T-helper 2 cell treated with Interferon-gamma antibody and Interleukin-4, amounts not matched to agents 5 μg/mL and 100 μg/mL, for 36 hours (primary cell): Measurements from ENCODE around the gene RARA.

Experiments
- DNase-seq: peaks from one replicate; pipeline ENCODE4 v3.0.0; 2021; ENCODE audit warnings: low spot score
- H3K27ac Mint-ChIP-seq: one replicate; pipeline ENCODE4 v1.8.0; 2021; ENCODE audit warnings: mild to moderate bottlenecking, mixed read lengths
- H3K27me3 Mint-ChIP-seq: one replicate; pipeline ENCODE4 v1.8.0; 2021; ENCODE audit warnings: low read depth, mixed read lengths
- H3K36me3 Mint-ChIP-seq: one replicate; pipeline ENCODE4 v1.8.0; 2021; ENCODE audit warnings: low read depth, mixed read lengths
- H3K4me1 Mint-ChIP-seq: one replicate; pipeline ENCODE4 v1.8.0; 2021; ENCODE audit warnings: low read depth, mixed read lengths
- H3K4me3 Mint-ChIP-seq: one replicate; pipeline ENCODE4 v1.8.0; 2022; ENCODE audit warnings: mild to moderate bottlenecking, moderate library complexity, mixed read lengths
- H3K9me3 Mint-ChIP-seq: one replicate; pipeline ENCODE4 v1.8.0; 2021; ENCODE audit warnings: mixed read lengths

The RARA gene

DNA sequence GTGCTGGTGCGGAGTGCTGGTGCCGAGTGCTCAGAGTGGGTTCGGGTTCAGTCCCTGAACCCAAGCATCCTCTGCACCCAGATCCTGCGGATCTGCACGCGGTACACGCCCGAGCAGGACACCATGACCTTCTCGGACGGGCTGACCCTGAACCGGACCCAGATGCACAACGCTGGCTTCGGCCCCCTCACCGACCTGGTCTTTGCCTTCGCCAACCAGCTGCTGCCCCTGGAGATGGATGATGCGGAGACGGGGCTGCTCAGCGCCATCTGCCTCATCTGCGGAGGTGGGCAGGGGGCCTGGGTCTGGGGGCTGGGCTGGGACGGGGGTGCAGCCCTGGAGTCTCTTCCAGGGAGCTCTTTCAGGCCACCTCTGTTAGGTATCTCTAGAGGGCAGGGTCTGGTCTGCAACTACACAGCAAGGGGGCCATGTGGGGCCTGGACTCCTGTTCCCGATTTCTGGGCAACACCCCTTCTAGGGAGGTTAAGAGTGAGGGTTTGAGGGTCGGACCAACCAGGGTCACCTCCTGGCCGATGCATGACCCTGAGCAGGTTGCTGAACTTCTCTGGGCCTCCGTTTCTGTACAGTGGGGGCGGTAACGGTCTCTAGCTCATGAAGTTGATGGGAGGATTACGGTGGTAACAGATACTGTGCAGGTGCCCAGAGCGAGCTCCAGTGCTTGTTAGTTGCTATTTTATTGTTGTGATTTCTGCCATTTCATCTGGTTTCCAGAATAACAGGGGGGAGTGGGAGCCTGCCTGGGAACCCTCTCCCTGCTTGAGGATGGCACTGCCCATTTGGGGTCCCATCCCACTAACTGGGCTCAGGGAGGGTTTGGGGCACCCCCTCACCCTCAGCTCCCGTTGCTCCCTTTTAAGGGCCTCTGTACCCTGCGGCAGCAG is 45.5 kb downstream of the RARA start:
- DNase-seq: no peak
- Mint-ChIP-seq H3K27ac (no peak overlapping the region), H3K36me3 (peaks cover 36% of the 10 kb centered on the region), H3K9me3 (no peaks in the 10 kb centered on the region), H3K4me3 (no peak overlapping the region), H3K4me1 (peaks cover 9% of the 10 kb centered on the region), H3K27me3 (no peaks in the 10 kb centered on the region)

DNA sequence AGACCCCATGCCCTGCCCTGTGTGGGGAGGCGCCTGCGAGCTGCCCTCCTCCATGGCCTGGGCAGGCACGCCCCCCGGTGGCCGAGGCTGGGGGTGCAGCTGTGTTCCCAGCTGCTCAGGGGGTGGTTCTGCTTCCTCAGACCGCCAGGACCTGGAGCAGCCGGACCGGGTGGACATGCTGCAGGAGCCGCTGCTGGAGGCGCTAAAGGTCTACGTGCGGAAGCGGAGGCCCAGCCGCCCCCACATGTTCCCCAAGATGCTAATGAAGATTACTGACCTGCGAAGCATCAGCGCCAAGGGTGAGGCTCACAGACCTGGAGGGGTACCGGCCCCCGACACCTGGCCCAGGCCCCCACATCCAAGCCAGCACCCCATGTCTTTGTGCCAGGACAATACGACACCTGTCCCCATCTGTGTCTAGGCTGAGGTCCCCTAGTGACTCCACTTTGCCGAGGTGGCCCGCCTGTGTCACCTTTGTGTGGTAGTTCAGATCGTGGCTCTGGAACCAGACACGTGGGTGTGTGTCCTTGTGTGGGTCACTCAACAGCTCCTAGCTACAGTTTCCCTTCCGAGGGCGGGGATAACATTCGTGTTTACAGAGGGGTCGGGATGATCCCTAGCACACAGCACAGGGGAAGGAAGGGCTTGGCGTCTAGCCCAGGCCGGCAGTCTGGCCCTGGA is 46.3 kb downstream of the RARA start:
- no peaks in the 10 kb centered on the region for H3K9me3 Mint-ChIP-seq
- peaks cover 9% of the 10 kb centered on the region for H3K4me1 Mint-ChIP-seq
- no peak overlapping the region for H3K4me3 Mint-ChIP-seq
- peaks cover 30% of the 10 kb centered on the region for H3K36me3 Mint-ChIP-seq
- peak; percentile 51 for DNase-seq
- no peak overlapping the region for H3K27ac Mint-ChIP-seq
- H3K27me3 Mint-ChIP-seq: no peaks in the 10 kb centered on the region

DNA sequence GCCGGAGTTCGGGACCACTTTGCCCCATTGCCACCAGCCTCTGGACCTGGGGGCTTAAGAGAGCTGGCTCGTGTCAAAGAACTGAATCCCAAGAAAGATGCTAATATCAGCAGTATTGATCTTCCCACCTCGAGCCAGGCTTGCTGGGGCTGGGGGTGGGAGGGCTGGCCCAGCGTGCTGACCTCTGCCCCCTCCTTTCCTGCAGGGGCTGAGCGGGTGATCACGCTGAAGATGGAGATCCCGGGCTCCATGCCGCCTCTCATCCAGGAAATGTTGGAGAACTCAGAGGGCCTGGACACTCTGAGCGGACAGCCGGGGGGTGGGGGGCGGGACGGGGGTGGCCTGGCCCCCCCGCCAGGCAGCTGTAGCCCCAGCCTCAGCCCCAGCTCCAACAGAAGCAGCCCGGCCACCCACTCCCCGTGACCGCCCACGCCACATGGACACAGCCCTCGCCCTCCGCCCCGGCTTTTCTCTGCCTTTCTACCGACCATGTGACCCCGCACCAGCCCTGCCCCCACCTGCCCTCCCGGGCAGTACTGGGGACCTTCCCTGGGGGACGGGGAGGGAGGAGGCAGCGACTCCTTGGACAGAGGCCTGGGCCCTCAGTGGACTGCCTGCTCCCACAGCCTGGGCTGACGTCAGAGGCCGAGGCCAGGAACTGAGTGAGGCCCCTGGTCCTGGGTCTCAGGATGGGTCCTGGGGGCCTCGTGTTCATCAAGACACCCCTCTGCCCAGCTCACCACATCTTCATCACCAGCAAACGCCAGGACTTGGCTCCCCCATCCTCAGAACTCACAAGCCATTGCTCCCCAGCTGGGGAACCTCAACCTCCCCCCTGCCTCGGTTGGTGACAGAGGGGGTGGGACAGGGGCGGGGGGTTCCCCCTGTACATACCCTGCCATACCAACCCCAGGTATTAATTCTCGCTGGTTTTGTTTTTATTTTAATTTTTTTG is 47.1 kb downstream of the RARA start:
- DNase-seq: no peak
- no peaks in the 10 kb centered on the region for H3K27me3 Mint-ChIP-seq
- H3K36me3 Mint-ChIP-seq: peaks cover 29% of the 10 kb centered on the region
- no peaks in the 10 kb centered on the region for H3K9me3 Mint-ChIP-seq
- H3K4me1 Mint-ChIP-seq: peaks cover 9% of the 10 kb centered on the region
- no peak overlapping the region for H3K27ac Mint-ChIP-seq
- H3K4me3 Mint-ChIP-seq: no peak overlapping the region

DNA sequence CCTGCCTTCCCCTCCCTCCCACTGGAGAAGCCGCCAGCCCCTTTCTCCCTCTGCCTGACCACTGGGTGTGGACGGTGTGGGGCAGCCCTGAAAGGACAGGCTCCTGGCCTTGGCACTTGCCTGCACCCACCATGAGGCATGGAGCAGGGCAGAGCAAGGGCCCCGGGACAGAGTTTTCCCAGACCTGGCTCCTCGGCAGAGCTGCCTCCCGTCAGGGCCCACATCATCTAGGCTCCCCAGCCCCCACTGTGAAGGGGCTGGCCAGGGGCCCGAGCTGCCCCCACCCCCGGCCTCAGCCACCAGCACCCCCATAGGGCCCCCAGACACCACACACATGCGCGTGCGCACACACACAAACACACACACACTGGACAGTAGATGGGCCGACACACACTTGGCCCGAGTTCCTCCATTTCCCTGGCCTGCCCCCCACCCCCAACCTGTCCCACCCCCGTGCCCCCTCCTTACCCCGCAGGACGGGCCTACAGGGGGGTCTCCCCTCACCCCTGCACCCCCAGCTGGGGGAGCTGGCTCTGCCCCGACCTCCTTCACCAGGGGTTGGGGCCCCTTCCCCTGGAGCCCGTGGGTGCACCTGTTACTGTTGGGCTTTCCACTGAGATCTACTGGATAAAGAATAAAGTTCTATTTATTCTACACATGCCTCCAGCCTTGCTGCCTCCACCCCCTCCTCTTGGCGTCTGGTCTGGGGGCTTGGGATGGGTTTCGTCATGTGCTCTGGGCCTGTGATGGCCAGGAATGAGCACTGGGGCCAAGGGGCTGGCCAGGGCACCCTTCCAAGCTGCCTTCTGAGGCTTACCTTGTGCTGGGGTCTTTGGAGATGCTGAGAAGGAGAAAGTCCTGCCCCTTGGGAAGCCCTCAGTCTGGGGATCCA is 48.3 kb downstream of the RARA start:
- no peak overlapping the region for H3K4me3 Mint-ChIP-seq
- peaks cover 24% of the 10 kb centered on the region for H3K36me3 Mint-ChIP-seq
- H3K27me3 Mint-ChIP-seq: no peaks in the 10 kb centered on the region
- no peaks in the 10 kb centered on the region for H3K9me3 Mint-ChIP-seq
- peaks cover 14% of the 10 kb centered on the region for H3K4me1 Mint-ChIP-seq
- DNase-seq: no peak
- no peak overlapping the region for H3K27ac Mint-ChIP-seq

DNA sequence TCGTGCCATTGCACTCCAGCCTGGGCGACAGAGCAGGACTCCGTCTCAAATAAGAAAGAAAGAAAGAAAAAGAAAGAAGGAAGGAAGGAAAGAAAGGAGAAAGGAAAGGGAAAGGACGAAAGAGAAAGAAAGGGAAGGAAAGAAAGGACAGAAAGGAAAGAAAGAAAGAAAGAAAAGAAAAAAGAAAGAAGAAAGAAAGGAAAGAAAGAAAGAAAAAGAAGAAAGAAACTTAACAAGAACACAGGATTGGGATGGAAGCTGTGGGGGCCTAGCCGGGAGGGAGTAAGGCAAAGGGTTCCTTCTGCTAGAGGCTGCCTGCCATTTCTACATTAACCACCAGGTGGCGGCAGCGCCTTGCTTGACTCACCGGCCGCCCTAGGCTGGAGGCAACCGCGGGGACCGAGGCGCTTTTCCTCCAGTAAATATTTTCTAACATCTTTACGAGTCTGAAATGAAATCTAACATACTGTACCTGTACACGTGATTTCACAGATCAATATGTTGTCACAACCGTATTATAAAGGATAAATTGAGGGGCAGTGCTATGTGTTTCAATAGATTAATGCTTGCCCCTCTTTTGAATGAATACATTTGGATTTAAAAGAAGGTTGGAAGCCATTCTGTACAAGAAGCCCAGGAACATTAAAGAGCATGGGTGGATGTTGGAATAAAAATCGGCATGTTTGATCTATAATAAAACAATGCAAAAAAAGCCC is 49.5 kb downstream of the RARA start:
- Mint-ChIP-seq H3K4me3 (no peak overlapping the region), H3K27ac (peak overlapping the region; percentile 62), H3K4me1 (peaks cover 15% of the 10 kb centered on the region), H3K27me3 (no peaks in the 10 kb centered on the region), H3K36me3 (peaks cover 18% of the 10 kb centered on the region), H3K9me3 (no peaks in the 10 kb centered on the region)
- DNase-seq: peak; percentile 82

DNA sequence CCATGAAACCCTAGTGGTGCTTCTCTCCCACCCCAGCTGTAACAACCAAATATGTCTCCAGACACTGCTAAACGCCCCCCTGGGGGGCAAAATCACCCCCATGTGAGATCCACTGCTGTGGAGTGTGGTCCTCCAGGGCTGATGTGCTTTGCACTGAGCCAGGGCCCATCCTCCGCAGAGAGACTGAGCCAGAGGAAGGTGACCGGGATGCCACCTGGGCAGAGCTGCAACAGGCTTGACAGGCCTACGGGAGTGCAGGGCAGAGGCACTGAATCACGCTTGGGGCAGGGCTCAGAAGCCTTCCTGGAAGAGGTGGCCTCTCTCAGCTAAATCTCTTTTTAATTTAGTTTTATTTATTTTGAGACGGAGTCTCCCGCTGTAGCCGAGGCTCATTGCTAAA is 51.1 kb downstream of the RARA start:
- H3K27ac Mint-ChIP-seq: no peak overlapping the region
- H3K9me3 Mint-ChIP-seq: no peaks in the 10 kb centered on the region
- H3K36me3 Mint-ChIP-seq: peaks cover 7% of the 10 kb centered on the region
- peaks cover 18% of the 10 kb centered on the region for H3K4me1 Mint-ChIP-seq
- DNase-seq: no peak
- H3K4me3 Mint-ChIP-seq: no peak overlapping the region
- H3K27me3 Mint-ChIP-seq: no peaks in the 10 kb centered on the region

DNA sequence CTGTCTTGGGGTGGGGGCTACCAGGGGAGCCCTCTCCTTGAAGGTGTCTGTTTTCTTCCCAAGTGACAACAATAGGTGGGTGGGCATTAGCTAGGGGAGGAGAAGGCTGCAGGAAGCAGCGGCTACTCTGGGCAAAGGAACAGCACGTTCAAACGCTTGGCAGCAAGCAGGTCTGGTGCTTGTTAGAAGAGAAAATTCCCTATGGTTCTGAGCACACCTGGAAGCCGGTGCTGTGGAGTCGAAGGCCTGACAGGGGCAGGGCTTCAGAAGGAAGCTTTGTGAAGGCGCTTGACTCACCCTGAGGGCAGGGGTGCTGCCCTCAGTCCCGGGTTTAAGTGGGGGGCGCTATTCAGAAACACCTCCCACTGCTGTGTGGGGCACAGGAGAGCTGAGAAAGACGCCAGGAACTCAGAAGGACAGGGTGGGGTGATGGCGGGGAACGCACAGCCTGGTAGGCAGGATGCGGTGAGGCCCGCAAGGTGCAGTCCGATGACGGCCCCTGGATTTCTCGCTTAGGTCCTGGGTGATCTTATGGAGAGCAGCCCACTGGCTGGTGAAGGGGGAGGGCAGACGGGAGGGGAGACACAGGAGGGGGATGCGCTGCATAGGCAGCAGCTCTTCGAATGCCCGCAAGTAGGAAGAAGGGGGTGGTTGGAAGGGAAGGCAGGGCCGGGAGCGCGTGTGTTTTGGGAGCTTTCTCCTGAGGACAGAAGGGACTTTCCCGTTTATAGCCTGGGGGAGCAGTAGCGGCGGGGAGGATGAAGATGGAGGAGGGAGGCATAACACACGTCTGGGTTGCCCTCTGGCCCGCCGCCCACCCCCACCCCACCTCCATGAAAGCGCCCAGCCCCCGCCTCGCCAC is 52.3 kb downstream of the RARA start:
- Mint-ChIP-seq H3K9me3 (no peaks in the 10 kb centered on the region), H3K27me3 (no peaks in the 10 kb centered on the region), H3K36me3 (peaks cover 4% of the 10 kb centered on the region), H3K27ac (no peak overlapping the region), H3K4me3 (peak overlapping the region; percentile 24), H3K4me1 (peaks cover 18% of the 10 kb centered on the region)
- no peak for DNase-seq

DNA sequence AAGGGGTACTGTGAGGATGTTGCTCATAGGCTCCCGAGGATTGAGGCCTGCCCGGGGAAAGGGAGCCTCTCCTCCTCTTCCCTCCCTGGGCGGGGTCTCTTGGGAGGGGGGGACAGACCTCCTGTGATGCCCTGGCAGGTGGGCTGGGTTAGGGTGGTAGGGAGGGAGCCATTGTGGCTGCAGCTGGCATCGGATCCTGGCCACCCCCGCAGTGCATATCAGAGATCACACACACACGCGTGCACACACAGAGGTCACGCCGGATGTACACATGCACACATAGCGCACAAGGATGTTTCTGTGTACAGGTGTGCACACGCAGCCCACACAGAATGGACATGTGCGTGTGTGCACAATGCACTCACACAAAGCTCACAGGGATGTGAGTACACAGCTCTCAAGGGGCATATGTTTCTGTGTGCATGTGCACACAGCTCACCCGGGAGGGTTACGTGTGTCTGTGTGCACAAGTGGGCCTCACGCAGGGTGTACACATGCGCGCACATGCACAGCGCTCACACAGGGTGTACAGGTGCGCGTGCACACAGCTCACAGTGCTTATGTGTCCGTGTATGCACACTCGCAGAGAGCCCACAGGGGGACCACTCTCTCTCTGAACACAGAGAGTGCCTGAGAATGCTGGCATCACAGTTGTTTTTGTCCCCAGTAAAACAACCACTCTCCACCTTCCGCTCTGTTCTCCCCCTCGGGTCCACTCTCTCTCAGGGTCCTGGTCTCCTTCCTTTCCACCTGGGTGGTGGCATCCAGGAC is 53.1 kb downstream of the RARA start:
- Mint-ChIP-seq H3K4me1 (peaks cover 18% of the 10 kb centered on the region), H3K27ac (no peak overlapping the region), H3K27me3 (no peaks in the 10 kb centered on the region), H3K4me3 (peak overlapping the region; percentile 64), H3K9me3 (no peaks in the 10 kb centered on the region), H3K36me3 (peaks cover 2% of the 10 kb centered on the region)
- DNase-seq: no peak

DNA sequence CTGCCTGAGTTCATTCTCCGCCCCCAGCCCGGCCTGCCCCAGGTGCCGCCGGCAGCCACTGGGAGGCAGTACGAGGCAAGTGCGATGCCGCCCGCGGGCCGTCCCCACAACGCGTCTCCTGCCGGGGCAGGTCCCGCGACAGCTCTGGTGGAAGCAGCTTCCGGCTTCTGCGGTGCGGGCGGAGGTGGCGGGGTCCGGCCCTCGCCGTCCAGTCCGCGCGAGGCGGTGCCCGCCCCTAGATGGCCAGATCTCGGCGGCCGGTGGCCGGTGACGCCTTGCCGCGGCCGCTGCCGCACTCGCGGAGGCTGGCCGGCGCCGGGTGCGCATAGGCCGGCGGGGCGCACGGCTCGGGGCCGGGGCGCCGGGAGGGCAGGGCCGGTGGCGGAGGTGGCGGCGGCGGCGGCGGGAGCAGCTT is 53.7 kb downstream of the RARA start:
- H3K4me3 Mint-ChIP-seq: peak overlapping the region; percentile 64
- H3K36me3 Mint-ChIP-seq: peaks cover 2% of the 10 kb centered on the region
- H3K27me3 Mint-ChIP-seq: no peaks in the 10 kb centered on the region
- H3K27ac Mint-ChIP-seq: no peak overlapping the region
- DNase-seq: peak; percentile 88
- no peaks in the 10 kb centered on the region for H3K9me3 Mint-ChIP-seq
- H3K4me1 Mint-ChIP-seq: peaks cover 18% of the 10 kb centered on the region

DNA sequence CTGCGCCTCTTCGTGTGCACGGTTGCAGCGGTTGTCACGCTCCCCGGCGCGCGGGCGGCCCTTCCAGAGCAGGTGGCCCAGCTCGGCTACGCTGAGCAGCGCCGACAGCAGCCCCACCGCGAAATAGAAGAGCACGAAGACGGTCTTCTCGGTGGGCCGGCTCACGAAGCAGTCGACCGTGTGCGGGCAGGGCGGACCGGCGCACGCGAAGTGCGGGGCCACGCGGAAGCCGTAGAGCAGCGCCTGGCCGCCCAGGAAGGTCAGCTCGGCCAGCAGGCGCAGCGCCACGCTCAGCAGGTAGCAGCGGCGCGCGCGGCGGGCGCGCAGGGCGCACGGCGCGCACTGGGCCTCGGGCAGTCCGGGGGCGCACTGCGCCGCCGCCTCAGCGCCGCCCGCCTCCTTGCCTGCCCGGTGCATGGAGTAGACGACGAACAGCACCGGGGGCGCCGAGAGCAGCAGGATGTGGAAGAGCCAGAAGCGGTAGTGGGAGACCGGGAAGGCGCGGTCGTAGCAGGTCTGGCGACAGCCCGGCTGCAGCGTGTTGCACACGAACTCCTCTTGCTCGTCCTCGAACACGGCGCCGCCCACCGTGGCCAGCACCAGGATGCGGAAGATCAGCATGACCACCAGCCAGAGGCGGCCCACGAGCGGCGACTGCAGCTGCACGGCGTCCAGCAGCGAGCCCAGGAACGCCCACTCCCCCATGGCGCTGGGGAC is 54.3 kb downstream of the RARA start:
- H3K27ac Mint-ChIP-seq: peak overlapping the region; percentile 36
- H3K9me3 Mint-ChIP-seq: no peaks in the 10 kb centered on the region
- H3K36me3 Mint-ChIP-seq: peaks cover 2% of the 10 kb centered on the region
- H3K27me3 Mint-ChIP-seq: no peaks in the 10 kb centered on the region
- peak; percentile 32 for DNase-seq
- peaks cover 16% of the 10 kb centered on the region for H3K4me1 Mint-ChIP-seq
- peak overlapping the region; percentile 81 for H3K4me3 Mint-ChIP-seq
